ENCODE results near the gene AP1B1. TPM values are rescaled to one million over a fixed set of nuclear protein-coding genes. Genes with fewer than 3 reads are reported as not detected.

The AP1B1 gene
- total RNA-seq, 1 experiment from 2014 or later, result 69.5 TPM

- TF ChIP-seq CTCF (IDR thresholded peaks at IDR 0.05; ENCODE audit: unreplicated experiment), result no peak
- Mint-ChIP-seq H3K27ac (ENCODE audit: low read depth, unreplicated experiment) (no peak overlapping the region), H3K9me3 (ENCODE audit: unreplicated experiment) (no peaks in the 10 kb centered on the region), H3K4me1 (ENCODE audit: insufficient read depth, unreplicated experiment) (peaks cover 25% of the 10 kb centered on the region), H3K36me3 (ENCODE audit: insufficient read depth, unreplicated experiment) (peaks cover 10% of the 10 kb centered on the region), H3K27me3 (ENCODE audit: insufficient read depth, unreplicated experiment) (peaks cover 10% of the 10 kb centered on the region), H3K4me3 (ENCODE audit: unreplicated experiment) (peak overlapping the region; percentile 88)
- ChIA-PET CTCF (no interaction called here), POLR2A (interaction anchor here (0.7 to 3.0 kb wide), 5 partner anchors 15 to 244 kb away, joined by 3 to 11 read pairs (median 4); partner anchors contain the start of genes EWSR1, RHBDD3 and THOC5)
- no TSS peak for BruUV-seq (replicated peaks)
- intact Hi-C loops (cut with micrococcal nuclease), result loop anchor here (10.0 kb wide), 1 partner anchor 75 kb away; the partner anchor contains the start of gene AP1B1
- peak; percentile 21 for DNase-seq (ENCODE audit: unreplicated experiment)
These were observed 78.9 kb downstream of the AP1B1 start for GRCh38 chr22:29309332-29310064.

- no peak for TF ChIP-seq CTCF (IDR thresholded peaks at IDR 0.05; ENCODE audit: unreplicated experiment)
- DNase-seq (ENCODE audit: unreplicated experiment), result peak; percentile 79
These were observed 79.5 kb downstream of the AP1B1 start for GRCh38 chr22:29308791-29309262.

GRCh38 chr22:29308148-29308790 is 80.1 kb downstream of the AP1B1 start:
- peak; percentile 33 for DNase-seq (ENCODE audit: unreplicated experiment)
- intact Hi-C loops (cut with micrococcal nuclease), result loop anchor here (10.0 kb wide), 1 partner anchor 77 kb away; the partner anchor contains the start of gene AP1B1
- H3K36me3 Mint-ChIP-seq (ENCODE audit: insufficient read depth, unreplicated experiment), result peaks cover 6% of the 10 kb centered on the region
- ChIA-PET POLR2A (interaction anchor here (0.7 to 3.0 kb wide), 7 partner anchors 13 to 361 kb away, joined by 3 to 11 read pairs (median 4); partner anchors contain the start of genes EWSR1, RHBDD3 and THOC5), CTCF (no interaction called here)
- peak overlapping the region; percentile 67 for H3K27ac Mint-ChIP-seq (ENCODE audit: low read depth, unreplicated experiment)
- TF ChIP-seq CTCF (IDR thresholded peaks at IDR 0.05; ENCODE audit: unreplicated experiment), result no peak
- peaks cover 19% of the 10 kb centered on the region for H3K4me1 Mint-ChIP-seq (ENCODE audit: insufficient read depth, unreplicated experiment)
- no peaks in the 10 kb centered on the region for H3K27me3 Mint-ChIP-seq (ENCODE audit: insufficient read depth, unreplicated experiment)
- H3K9me3 Mint-ChIP-seq (ENCODE audit: unreplicated experiment), result no peaks in the 10 kb centered on the region
- no TSS peak for BruUV-seq (replicated peaks)
- peak overlapping the region; percentile 88 for H3K4me3 Mint-ChIP-seq (ENCODE audit: unreplicated experiment)

More at GRCh38 chr22:29308791-29309262, 79.5 kb downstream of the AP1B1 start:
- peaks cover 3% of the 10 kb centered on the region for H3K27me3 Mint-ChIP-seq (ENCODE audit: insufficient read depth, unreplicated experiment)
- peaks cover 19% of the 10 kb centered on the region for H3K4me1 Mint-ChIP-seq (ENCODE audit: insufficient read depth, unreplicated experiment)
- ChIA-PET CTCF (no interaction called here), POLR2A (interaction anchor here (0.7 to 3.0 kb wide), 7 partner anchors 14 to 360 kb away, joined by 3 to 11 read pairs (median 4); partner anchors contain the start of genes EWSR1, RHBDD3 and THOC5)
- no TSS peak for BruUV-seq (replicated peaks)
- H3K9me3 Mint-ChIP-seq (ENCODE audit: unreplicated experiment), result no peaks in the 10 kb centered on the region
- H3K36me3 Mint-ChIP-seq (ENCODE audit: insufficient read depth, unreplicated experiment), result peaks cover 8% of the 10 kb centered on the region
- H3K27ac Mint-ChIP-seq (ENCODE audit: low read depth, unreplicated experiment), result peak overlapping the region; percentile 67
- intact Hi-C loops (cut with micrococcal nuclease), result loop anchor here (10.0 kb wide), 1 partner anchor 76 kb away; the partner anchor contains the start of gene AP1B1
- peak overlapping the region; percentile 88 for H3K4me3 Mint-ChIP-seq (ENCODE audit: unreplicated experiment)

Measured in MCF 10A (cell line).